OCI-LY1 (cell line): ENCODE measurements around the gene PDE2A.

Experiments
- CTCF ChIP-seq: fragments of 200-600 bp; sonication (generic), shearing (Covaris generic); IDR thresholded peaks from 2 replicates; pipeline ENCODE4 v1.5.1; 2017; ENCODE audit warnings: mild to moderate bottlenecking, antibody characterized with exemption, low read length, moderate library complexity, mixed read lengths
- EZH2 ChIP-seq: fragments of 200-600 bp; sonication (generic), shearing (Covaris generic); IDR thresholded peaks from 2 replicates; pipeline ENCODE4 v1.8.0; 2017; ENCODE audit warnings: borderline replicate concordance, mixed run types, mild to moderate bottlenecking, antibody characterized with exemption, low read length, moderate library complexity, mixed read lengths

- no peak for TF ChIP-seq CTCF
- no peak for TF ChIP-seq EZH2
Measured at GRCh38 chr11:72597721-72598120, 76.5 kb downstream of the PDE2A start.
